GM18951 (cell line): Measurements from ENCODE around the gene PTGER4.

ENCODE experiments used
- POLR2A ChIP-seq: IDR thresholded peaks from 4 replicates; pipeline ENCODE4 v1.6.1; 2011; ENCODE audit warnings: mild to moderate bottlenecking; ENCODE audit not compliant: insufficient read length, insufficient read depth; ENCODE audit errors: extremely low read depth
- in situ Hi-C: fragments of 300-500 bp; cut with MboI; formaldehyde crosslinking; loops from one replicate; pipeline ENCODE4 v1.12.0; 2022; ENCODE audit warnings: low sequenced_read_pairs, mixed read lengths, inconsistent platforms; ENCODE audit not compliant: unreplicated experiment

Gene PTGER4

GRCh38 chr5:40733434-40733833 lies 53.7 kb downstream of the PTGER4 start:
- in situ Hi-C loops = loop anchor here (25.0 kb wide), 2 partner anchors 1021 to 1146 kb away; no protein-coding TSS in a partner anchor

DNA sequence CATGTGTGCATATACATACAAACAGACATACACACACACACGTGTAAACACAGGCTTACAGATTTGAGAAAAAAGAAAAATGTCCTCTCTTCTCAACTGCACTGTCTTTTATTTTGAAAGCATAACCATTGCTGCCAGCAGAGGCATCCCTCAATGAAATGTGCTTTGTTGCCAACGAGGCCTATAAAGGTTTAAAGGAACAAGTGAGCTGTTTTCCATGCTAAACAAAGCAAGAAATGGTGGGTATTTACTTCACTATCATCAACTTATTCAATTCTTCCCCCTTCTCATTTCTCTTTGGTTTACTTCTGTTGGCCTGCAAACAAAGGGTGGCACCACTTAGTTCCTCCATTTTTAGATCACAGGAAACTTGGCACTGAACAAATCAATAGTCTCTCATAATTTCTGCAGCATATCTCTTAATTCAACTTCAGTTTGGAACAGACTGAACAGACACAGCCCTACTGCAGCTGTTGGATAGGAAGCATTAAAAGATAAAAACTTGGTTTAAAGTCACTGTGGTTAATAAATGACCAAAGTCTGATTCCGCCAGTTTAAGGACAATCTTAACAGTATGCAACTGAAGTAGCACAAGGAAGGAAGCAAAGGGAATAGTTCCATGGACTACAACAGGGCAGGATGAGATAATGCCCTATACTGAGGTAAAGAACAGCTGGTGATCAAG lies 54.3 kb downstream of the PTGER4 start:
- TF ChIP-seq POLR2A = no peak
- in situ Hi-C loops = loop anchor here (25.0 kb wide), 2 partner anchors 1022 to 1147 kb away; no protein-coding TSS in a partner anchor

More at GRCh38 chr5:40733434-40733833, 53.7 kb downstream of the PTGER4 start:
- no peak for TF ChIP-seq POLR2A

DNA sequence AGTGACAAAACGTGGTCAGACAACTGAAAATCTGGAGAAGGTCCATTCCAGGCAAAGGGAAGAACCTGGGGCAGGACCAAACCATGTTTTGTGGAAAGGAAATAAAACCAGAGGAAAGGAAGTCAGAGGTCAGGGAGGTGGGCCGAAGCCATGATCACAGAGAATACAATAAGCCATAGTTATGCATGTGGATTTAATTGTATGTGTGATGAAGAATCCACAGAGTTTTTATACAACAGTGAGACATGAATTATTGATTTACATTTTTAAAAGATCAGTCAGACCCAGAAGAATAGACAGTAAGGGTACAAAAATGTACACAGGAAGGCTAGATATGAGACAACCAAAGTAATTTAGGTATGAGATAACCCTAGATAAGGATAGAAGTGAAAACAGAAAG lies 55.3 kb downstream of the PTGER4 start:
- TF ChIP-seq POLR2A = no peak
- in situ Hi-C loops = loop anchor here (25.0 kb wide), 2 partner anchors 1023 to 1148 kb away; no protein-coding TSS in a partner anchor

DNA sequence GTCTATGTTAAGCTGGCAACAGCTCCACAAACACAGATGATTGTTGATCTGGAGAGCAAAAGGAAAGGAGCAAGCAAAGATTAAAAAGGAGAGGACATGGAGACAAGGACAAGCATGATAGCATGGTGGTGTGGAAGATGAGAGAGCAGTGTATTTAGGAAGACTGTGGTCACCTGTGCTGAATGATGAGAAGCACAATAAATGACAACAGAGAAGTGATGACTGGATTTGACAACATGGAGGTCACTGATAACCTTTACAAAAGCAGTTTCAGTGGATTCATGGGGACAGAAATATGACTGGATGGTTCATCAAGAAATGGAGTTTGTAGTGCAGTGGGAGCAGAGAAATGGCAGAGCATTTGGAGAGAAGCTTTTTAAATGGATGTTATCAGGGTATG lies 55.9 kb downstream of the PTGER4 start:
- no peak for TF ChIP-seq POLR2A
- in situ Hi-C loops = loop anchor here (25.0 kb wide), 2 partner anchors 1023 to 1148 kb away; no protein-coding TSS in a partner anchor

DNA sequence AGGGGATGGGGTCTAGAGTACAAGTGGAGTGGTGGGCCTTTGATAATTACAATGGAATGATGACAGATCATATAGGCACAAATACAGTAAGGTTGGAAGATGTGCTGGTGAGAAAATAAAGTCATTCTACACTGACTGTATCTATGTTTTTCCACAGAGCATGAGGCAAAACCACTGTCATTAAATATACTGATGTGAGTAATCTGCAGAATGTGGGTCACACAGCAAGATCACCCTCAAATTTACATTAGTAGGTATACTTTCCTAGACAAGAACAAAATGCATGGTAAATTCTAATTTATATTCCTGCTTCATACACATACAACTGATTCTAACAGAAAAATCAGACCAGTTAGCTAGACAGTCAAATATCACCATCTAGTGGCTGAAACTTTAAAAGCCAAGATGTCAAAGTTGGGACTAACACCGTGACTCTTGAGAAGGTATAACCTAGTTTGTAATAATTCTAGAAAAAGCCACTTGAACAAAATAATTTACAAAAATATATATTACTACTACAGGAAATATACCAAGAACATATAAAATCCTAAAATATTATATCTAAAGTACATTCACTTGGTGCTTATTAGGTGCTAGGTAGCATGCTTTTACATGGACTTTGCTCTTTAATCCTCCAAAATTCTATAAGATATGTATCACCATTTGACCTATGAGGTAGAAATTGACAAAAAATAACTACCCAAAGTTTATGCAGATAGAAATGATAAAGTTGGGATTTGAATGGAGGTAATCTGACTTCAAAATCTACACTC lies 56.6 kb downstream of the PTGER4 start:
- TF ChIP-seq POLR2A = no peak
- in situ Hi-C loops = loop anchor here (25.0 kb wide), 2 partner anchors 1024 to 1149 kb away; no protein-coding TSS in a partner anchor

- TF ChIP-seq POLR2A = no peak
- in situ Hi-C loops = loop anchor here (25.0 kb wide), 2 partner anchors 1026 to 1151 kb away; no protein-coding TSS in a partner anchor
Measured at GRCh38 chr5:40738502-40738901, 58.8 kb downstream of the PTGER4 start.
